ENCODE results near the gene LIN9. TPM values are rescaled to one million over a fixed set of nuclear protein-coding genes. Genes with fewer than 3 reads are reported as not detected.
"Not testable (repeated sequence)": the region's sequence is repeated elsewhere in the genome, so short reads cannot be mapped to it uniquely, and the experiment has no call there.

Gene LIN9
- total and polyA plus RNA-seq, 10 of the 15 experiments (the other 5 are each of a cell fraction or from before 2014, with no cell fraction given): 5.9 to 13.5 (median 8.3) TPM

- TF ChIP-seq E2F4 (IDR thresholded peaks at IDR 0.05; ENCODE audit: low read depth, low read length) (no peak), RBBP5 (conservative IDR thresholded peaks at IDR 0.05) (no peak)
Observed at GRCh38 chr1:226253933-226254332, 55.0 kb downstream of the LIN9 start (continued).

- ATAC-seq; H3K4me2 ChIP-seq (ENCODE audit: control insufficient read depth, insufficient read depth); H3K4me3 ChIP-seq; H3K27ac ChIP-seq (ENCODE audit: control insufficient read depth, insufficient read depth); CTCF ChIA-PET; DNase-seq (ENCODE audit: low read depth, low spot score); FAIRE-seq; BruUV-seq (replicated peaks); in situ Hi-C loops (cut with MboI); H4K20me1 ChIP-seq (ENCODE audit: control insufficient read depth, insufficient read depth); RAD21 ChIA-PET (ENCODE audit: unreplicated experiment); H3K9ac ChIP-seq (ENCODE audit: control insufficient read depth, insufficient read depth, low read length); H3K27me3 ChIP-seq (replicated peaks in 1 of 2; ENCODE audit: control insufficient read depth in 2 of 2, insufficient read depth in 2 of 2, low read length in 1 of 2); H3K79me2 ChIP-seq (ENCODE audit: control insufficient read depth, insufficient read depth, low read length); H2AFZ ChIP-seq (ENCODE audit: control insufficient read depth, low read depth, low read length); H3K4me1 ChIP-seq (ENCODE audit: control insufficient read depth, insufficient read depth, low read length); H3K36me3 ChIP-seq (ENCODE audit: control insufficient read depth in 2 of 2, insufficient read depth in 2 of 2, low read length in 1 of 2); H3K9me3 ChIP-seq (replicated peaks; ENCODE audit: control insufficient read depth, insufficient read depth, low read length); POLR2A ChIA-PET; intact Hi-C loops (cut with micrococcal nuclease; ENCODE audit: unreplicated experiment): not testable (repeated sequence)
- WGBS (ENCODE audit: insufficient coverage, insufficient replicate concordance, low lambda C conversion rate, missing lambda C conversion rate): over 99% methylated on average over 5 of the region's 7 CpGs
- SMC1A ChIA-PET (ENCODE audit: uncharacterized antibody, unreplicated experiment): interaction anchor here (1.6 kb wide), 1 partner anchor 10 kb away, joined by 3 read pairs; no protein-coding TSS in a partner anchor
Observed at GRCh38 chr1:226252841-226253240, 56.1 kb downstream of the LIN9 start.

GRCh38 chr1:226250511-226250910, 58.5 kb downstream of the LIN9 start:
- BruUV-seq (replicated peaks): no TSS peak
- FAIRE-seq (no peak), DNase-seq (ENCODE audit: low read depth, low spot score) (no peak), ATAC-seq (no peak)
- Histone ChIP-seq H3K4me2 (ENCODE audit: control insufficient read depth, insufficient read depth) (no peak overlapping the region), H3K9me3 (replicated peaks; ENCODE audit: control insufficient read depth, insufficient read depth, low read length) (no peaks in the 10 kb centered on the region), H4K20me1 (ENCODE audit: control insufficient read depth, insufficient read depth) (no peaks in the 10 kb centered on the region), H3K79me2 (ENCODE audit: control insufficient read depth, insufficient read depth, low read length) (no peaks in the 10 kb centered on the region), H3K36me3 (ENCODE audit: control insufficient read depth in 2 of 2, insufficient read depth in 2 of 2, low read length in 1 of 2) (peaks cover 0 to 1% of the 10 kb centered on the region in 2 experiments; a peak in 3 of 4 replicates), H3K9ac (ENCODE audit: control insufficient read depth, insufficient read depth, low read length) (no peak overlapping the region), H3K27me3 (replicated peaks in 1 of 2; ENCODE audit: control insufficient read depth in 2 of 2, insufficient read depth in 2 of 2, low read length in 1 of 2) (no peaks in the 10 kb centered on the region), H3K27ac (ENCODE audit: control insufficient read depth, insufficient read depth) (no peak overlapping the region), H3K4me3 (no peak overlapping the region), H2AFZ (ENCODE audit: control insufficient read depth, low read depth, low read length) (no peak overlapping the region), H3K4me1 (ENCODE audit: control insufficient read depth, insufficient read depth, low read length) (no peaks in the 10 kb centered on the region)
- ChIA-PET SMC1A (ENCODE audit: uncharacterized antibody, unreplicated experiment) (no interaction called here), POLR2A (no interaction called here), CTCF (no interaction called here), RAD21 (ENCODE audit: unreplicated experiment) (no interaction called here)
- in situ Hi-C loops (cut with MboI) (no loop called here), intact Hi-C loops (cut with micrococcal nuclease; ENCODE audit: unreplicated experiment) (no loop called here)
- TF ChIP-seq BACH1 (IDR thresholded peaks at IDR 0.05; ENCODE audit: borderline replicate concordance) (no peak), CUX1 (IDR thresholded peaks at IDR 0.05; ENCODE audit: insufficient replicate concordance, low read depth, low read length) (no peak)
- 50% methylated on average over 1 of the region's 1 CpG for WGBS (ENCODE audit: insufficient coverage, insufficient replicate concordance, low lambda C conversion rate, missing lambda C conversion rate)

Data from GM12878 (cell line).